Endothelial cell of umbilical vein (primary cell): ENCODE data around the gene STIMATE. TPM values are rescaled to one million over a fixed set of nuclear protein-coding genes. Genes with fewer than 3 reads are reported as not detected.

ENCODE experiments used
- BruUV-seq: library from RNA; stranded (reverse); fragments of 400-500 nt; replicated peaks from 2 replicates; lab custom pipeline; 2021; lab: Mats Ljungman, UMichigan
- CTCF ChIA-PET: fragments of 300-600, 350-600 bp; sonication (Branson Sonifier 250); formaldehyde crosslinking; loops from one replicate; lab custom pipeline; 2021; ENCODE audit warnings: antibody characterized with exemption, inconsistent platforms; lab: Charles Lee
- POLR2A ChIA-PET: fragments of 300-600, 350-600 bp; sonication (Branson Sonifier 250); formaldehyde crosslinking; loops from one replicate; lab custom pipeline; 2021; ENCODE audit warnings: antibody characterized with exemption, inconsistent platforms; lab: Charles Lee
- DNase-seq: peaks from one replicate; pipeline ENCODE4 v3.0.0-alpha.2; 2011; ENCODE audit warnings: low read depth, low spot score
- FAIRE-seq: peaks from 2 replicates; lab custom pipeline; 2011; peaks lifted over from hg19 to GRCh38; lab: Jason Lieb, UNC
- H2AFZ ChIP-seq: 2 replicates; pipeline ENCODE4 v1.6.0; 2012; ENCODE audit warnings: low read depth, low read length, control low read depth, inconsistent platforms
- H3K27ac ChIP-seq: 2 replicates; pipeline ENCODE4 v1.5.1; 2011; ENCODE audit warnings: low read depth, mild to moderate bottlenecking, control low read depth, low read length, moderate library complexity; ENCODE audit not compliant: insufficient read depth
- H3K27me3 ChIP-seq, 2 experiments: 2 replicates each; pipeline versions ENCODE4 v1.6.0 to v1.6.1; 2011; ENCODE audit warnings: low read length in 2 of 2, mixed read lengths in 1 of 2; ENCODE audit not compliant: control insufficient read depth in 2 of 2, insufficient read depth in 2 of 2
- H3K36me3 ChIP-seq, 2 experiments: 2 replicates in 1 of 2; 3 replicates in 1 of 2; pipeline ENCODE4 v1.5.1; 2011; ENCODE audit warnings: low read length in 2 of 2, mild to moderate bottlenecking in 1 of 2, moderate library complexity in 1 of 2; ENCODE audit not compliant: control insufficient read depth in 2 of 2, insufficient read depth in 2 of 2; ENCODE audit errors: extremely low read depth in 1 of 2
- H3K4me1 ChIP-seq: 3 replicates; pipeline ENCODE4 v1.5.1; 2011; ENCODE audit warnings: mild to moderate bottlenecking, low read length; ENCODE audit not compliant: control insufficient read depth, insufficient read depth; ENCODE audit errors: extremely low read depth
- H3K4me2 ChIP-seq: 2 replicates; pipeline ENCODE4 v1.6.1; 2011; ENCODE audit warnings: low read length, control low read depth, mixed read lengths; ENCODE audit not compliant: insufficient read depth
- H3K4me3 ChIP-seq, 3 experiments: fragments of 200-600 bp in 1 of 3; sonication (generic), shearing (Covaris generic) in 1 of 3; replicated peaks in 1 of 3; 2 replicates each; pipeline ENCODE4 v1.5.1; 2011 to 2016; ENCODE audit warnings: control low read depth in 3 of 3, low read length in 3 of 3, mild to moderate bottlenecking in 2 of 3, inconsistent platforms in 1 of 3, low read depth in 1 of 3, moderate library complexity in 1 of 3; ENCODE audit not compliant: insufficient read depth in 1 of 3
- H3K79me2 ChIP-seq: 2 replicates; pipeline ENCODE4 v1.6.0; 2012; ENCODE audit warnings: low read length, inconsistent platforms; ENCODE audit not compliant: control insufficient read depth, insufficient read depth
- H3K9ac ChIP-seq: replicated peaks from 2 replicates; pipeline ENCODE3; 2011; ENCODE audit warnings: low read length, control low read depth; ENCODE audit not compliant: insufficient read depth; ENCODE audit errors: extremely low read depth
- H3K9me1 ChIP-seq: replicated peaks from 3 replicates; pipeline ENCODE4 v1.6.0; 2011; ENCODE audit warnings: mild to moderate bottlenecking, low read length; ENCODE audit not compliant: control insufficient read depth, insufficient read depth; ENCODE audit errors: extremely low read depth
- H3K9me3 ChIP-seq: replicated peaks from 2 replicates; pipeline ENCODE4 v1.5.1; 2012; ENCODE audit warnings: low read length, inconsistent platforms; ENCODE audit not compliant: control insufficient read depth, insufficient read depth
- H4K20me1 ChIP-seq: replicated peaks from 2 replicates; pipeline ENCODE3; 2011; ENCODE audit warnings: mild to moderate bottlenecking, low read length; ENCODE audit not compliant: control insufficient read depth, insufficient read depth; ENCODE audit errors: extremely low read depth
- EZH2 ChIP-seq: IDR thresholded peaks from 2 replicates; pipeline ENCODE4 v1.6.1; 2012; ENCODE audit warnings: borderline replicate concordance, low read depth, mild to moderate bottlenecking, moderate library complexity, low read length, inconsistent platforms; ENCODE audit not compliant: severe bottlenecking
- FOS ChIP-seq: IDR thresholded peaks from 2 replicates; pipeline ENCODE4 v1.6.1; 2011; ENCODE audit warnings: mild to moderate bottlenecking, low read length, moderate library complexity, borderline replicate concordance; ENCODE audit not compliant: insufficient read depth
- GATA2 ChIP-seq: IDR thresholded peaks from 2 replicates; pipeline ENCODE4 v1.7.0; 2011; ENCODE audit warnings: low read depth, mild to moderate bottlenecking, moderate library complexity, mixed read lengths, low read length; ENCODE audit not compliant: insufficient read length, insufficient read depth
- JUN ChIP-seq: IDR thresholded peaks from 2 replicates; pipeline ENCODE4 v1.6.1; 2011; ENCODE audit warnings: borderline replicate concordance, low read depth; ENCODE audit not compliant: insufficient read length, insufficient read depth
- MYC ChIP-seq: IDR thresholded peaks from one replicate; pipeline ENCODE4 v1.6.1; 2011; ENCODE audit warnings: mild to moderate bottlenecking, low read depth, low read length
- POLR2A ChIP-seq: IDR thresholded peaks from 2 replicates; pipeline ENCODE4 v1.6.1; 2012; ENCODE audit warnings: low read depth, mild to moderate bottlenecking, control low read depth, low read length
- POLR2AphosphoS5 ChIP-seq: IDR thresholded peaks from 2 replicates; pipeline ENCODE4 v1.6.1; 2012; ENCODE audit warnings: low read depth, mild to moderate bottlenecking, control low read depth, low read length, moderate library complexity; ENCODE audit not compliant: insufficient read depth
- dilution Hi-C: fragments of 300-500 bp; cut with MboI; formaldehyde crosslinking; loops from one replicate; pipeline ENCODE4 v1.15.0; 2019; ENCODE audit warnings: low sequenced_read_pairs; ENCODE audit not compliant: extremely low pct_ligation_motif_present
- intact Hi-C: fragments of 100-400 bp; cut with micrococcal nuclease; formaldehyde crosslinking; loops from one replicate; pipeline ENCODE4 v1.10.0; 2022
- polyA plus RNA-seq, 4 experiments: library from polyadenylated mRNA; depleted of rRNA in 3 of 4; stranded (reverse) in 3 of 4; unstranded in 1 of 4; fragments of >200 nt; gene quantifications; 2 replicates each; pipeline versions ENCODE4 v1.2.1 to v1.2.3, GENCODE V29; 2011 to 2012; ENCODE audit warnings: missing spikeins in 1 of 4
- total RNA-seq: library from RNA; stranded (reverse); gene quantifications from 2 replicates; pipeline ENCODE4 v1.2.3, GENCODE V29; 2021
- TF ChIP-seq, protein P1 (sequence below), 2 donors: IDR thresholded peaks; 1 replicate in 1 of 2; 2 replicates in 1 of 2; pipeline ENCODE4 v1.5.1; 2011; ENCODE audit warnings: low read length in 2 of 2, mild to moderate bottlenecking in 2 of 2, moderate library complexity in 2 of 2, control low read depth in 1 of 2, inconsistent platforms in 1 of 2, low read depth in 1 of 2; ENCODE audit not compliant: insufficient read depth in 1 of 2; ENCODE audit errors: extremely low read depth in 1 of 2
- TF ChIP-seq, protein P2 (sequence below): IDR thresholded peaks from 2 replicates; pipeline ENCODE4 v1.6.1; 2011; ENCODE audit not compliant: insufficient read depth, insufficient read length

Gene STIMATE
- total and polyA plus RNA-seq, 2 donors (not counting 3 experiments of a cell fraction or from before 2014, with no cell fraction given): 18.2 to 24.0 TPM

DNA sequence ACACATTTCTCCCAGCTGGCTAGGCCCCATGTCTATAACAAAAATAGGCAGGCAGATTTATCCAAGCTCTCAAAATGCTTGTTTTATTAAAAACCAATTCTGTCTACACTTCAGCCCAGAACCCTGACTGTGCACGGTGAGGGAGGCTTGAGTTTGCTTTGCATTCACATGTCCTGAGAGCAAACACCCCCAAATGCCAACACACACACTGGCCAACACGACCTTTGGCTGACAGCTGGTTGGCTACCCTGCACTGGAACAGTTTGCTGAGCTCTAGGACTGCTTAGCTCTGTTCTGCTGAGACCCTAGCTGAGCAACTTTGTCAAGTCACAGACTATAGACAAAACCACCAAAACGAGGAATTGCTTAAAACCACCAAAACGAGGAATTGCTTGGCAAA is 3.6 kb downstream of the STIMATE start:
- no peak overlapping the region for H3K4me3 ChIP-seq
- no peak overlapping the region for H2AFZ ChIP-seq
- H4K20me1 ChIP-seq: no peaks in the 10 kb centered on the region
- dilution Hi-C loops (no loop called here), intact Hi-C loops (no loop called here)
- H3K9me1 ChIP-seq: no peaks in the 10 kb centered on the region
- H3K79me2 ChIP-seq: peaks cover 2% of the 10 kb centered on the region
- H3K27me3 ChIP-seq: no peaks in the 10 kb centered on the region
- H3K27ac ChIP-seq: no peak overlapping the region
- peaks cover 11% of the 10 kb centered on the region for H3K4me1 ChIP-seq
- H3K4me2 ChIP-seq: no peak overlapping the region
- no peaks in the 10 kb centered on the region for H3K36me3 ChIP-seq
- TF ChIP-seq, protein P1, sequence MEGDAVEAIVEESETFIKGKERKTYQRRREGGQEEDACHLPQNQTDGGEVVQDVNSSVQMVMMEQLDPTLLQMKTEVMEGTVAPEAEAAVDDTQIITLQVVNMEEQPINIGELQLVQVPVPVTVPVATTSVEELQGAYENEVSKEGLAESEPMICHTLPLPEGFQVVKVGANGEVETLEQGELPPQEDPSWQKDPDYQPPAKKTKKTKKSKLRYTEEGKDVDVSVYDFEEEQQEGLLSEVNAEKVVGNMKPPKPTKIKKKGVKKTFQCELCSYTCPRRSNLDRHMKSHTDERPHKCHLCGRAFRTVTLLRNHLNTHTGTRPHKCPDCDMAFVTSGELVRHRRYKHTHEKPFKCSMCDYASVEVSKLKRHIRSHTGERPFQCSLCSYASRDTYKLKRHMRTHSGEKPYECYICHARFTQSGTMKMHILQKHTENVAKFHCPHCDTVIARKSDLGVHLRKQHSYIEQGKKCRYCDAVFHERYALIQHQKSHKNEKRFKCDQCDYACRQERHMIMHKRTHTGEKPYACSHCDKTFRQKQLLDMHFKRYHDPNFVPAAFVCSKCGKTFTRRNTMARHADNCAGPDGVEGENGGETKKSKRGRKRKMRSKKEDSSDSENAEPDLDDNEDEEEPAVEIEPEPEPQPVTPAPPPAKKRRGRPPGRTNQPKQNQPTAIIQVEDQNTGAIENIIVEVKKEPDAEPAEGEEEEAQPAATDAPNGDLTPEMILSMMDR (IDR thresholded peaks at IDR 0.05; ENCODE audit: extremely low read depth in 1 of 2, insufficient read depth in 1 of 2, low read depth in 1 of 2, low read length in 2 of 2): no peak
- TF ChIP-seq JUN (no peak), MYC (no peak), FOS (no peak), EZH2 (no peak), GATA2 (no peak), POLR2AphosphoS5 (no peak), POLR2A (no peak)
- TF ChIP-seq, protein P2, sequence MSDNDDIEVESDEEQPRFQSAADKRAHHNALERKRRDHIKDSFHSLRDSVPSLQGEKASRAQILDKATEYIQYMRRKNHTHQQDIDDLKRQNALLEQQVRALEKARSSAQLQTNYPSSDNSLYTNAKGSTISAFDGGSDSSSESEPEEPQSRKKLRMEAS: no peak
- no peaks in the 10 kb centered on the region for H3K9me3 ChIP-seq
- DNase-seq (no peak), FAIRE-seq (no peak)
- ChIA-PET CTCF (interaction anchor here (0.5 to 2.2 kb wide), 4 partner anchors 10 to 150 kb away, joined by 3 to 8 read pairs (median 4); no protein-coding TSS in a partner anchor), POLR2A (no interaction called here)
- no peak overlapping the region for H3K9ac ChIP-seq
- BruUV-seq: no TSS peak
